Central memory CD4-positive, alpha-beta T cell (primary cell): Measurements from ENCODE around the gene MYLK4.

Experiments used
- DNase-seq: peaks from one replicate; pipeline ENCODE4 v3.0.0; 2022

Gene MYLK4

GRCh38 chr6:2755456-2755855 lies 4.7 kb upstream of the MYLK4 start:
- DNase-seq, result no peak

- no peak for DNase-seq
Measured at GRCh38 chr6:2754911-2755310, 4.2 kb upstream of the MYLK4 start.

GRCh38 chr6:2754393-2754792 lies 3.7 kb upstream of the MYLK4 start:
- DNase-seq, result no peak

GRCh38 chr6:2753743-2754142 lies 3.0 kb upstream of the MYLK4 start:
- DNase-seq, result no peak

GRCh38 chr6:2753110-2753489 lies 2.4 kb upstream of the MYLK4 start:
- DNase-seq, result no peak

- no peak for DNase-seq
Measured at GRCh38 chr6:2752477-2753109, 1.9 kb upstream of the MYLK4 start.

- no peak for DNase-seq
Measured at GRCh38 chr6:2751871-2752270, 1.1 kb upstream of the MYLK4 start.

- peak; percentile 50 for DNase-seq
Measured at GRCh38 chr6:2749969-2750600, 637 bp downstream of the MYLK4 start.

- no peak for DNase-seq
Measured at GRCh38 chr6:2748183-2748582, 2.5 kb downstream of the MYLK4 start.

GRCh38 chr6:2746557-2747061 lies 4.1 kb downstream of the MYLK4 start:
- no peak for DNase-seq

- DNase-seq, result no peak
Measured at GRCh38 chr6:2745246-2745645, 5.5 kb downstream of the MYLK4 start.

- no peak for DNase-seq
Measured at GRCh38 chr6:2744778-2745177, 5.9 kb downstream of the MYLK4 start.

- DNase-seq, result no peak
Measured at GRCh38 chr6:2744209-2744771, 6.4 kb downstream of the MYLK4 start.

GRCh38 chr6:2743280-2744208 lies 7.2 kb downstream of the MYLK4 start:
- no peak for DNase-seq

GRCh38 chr6:2741756-2742155 lies 9.0 kb downstream of the MYLK4 start:
- DNase-seq, result no peak

- DNase-seq, result no peak
Measured at GRCh38 chr6:2740581-2740980, 10.1 kb downstream of the MYLK4 start.

GRCh38 chr6:2739335-2739734 lies 11.4 kb downstream of the MYLK4 start:
- DNase-seq, result no peak

GRCh38 chr6:2738373-2738979 lies 12.2 kb downstream of the MYLK4 start:
- peak; percentile 19 for DNase-seq

GRCh38 chr6:2737885-2738284 lies 12.8 kb downstream of the MYLK4 start:
- DNase-seq, result no peak

GRCh38 chr6:2734488-2735166 lies 16.1 kb downstream of the MYLK4 start:
- no peak for DNase-seq

- DNase-seq, result no peak
Measured at GRCh38 chr6:2733736-2734480, 16.8 kb downstream of the MYLK4 start.
